GM12878 (cell line): ENCODE measurements around the gene PELI2. TPM values are rescaled to one million over a fixed set of nuclear protein-coding genes. Genes with fewer than 3 reads are reported as not detected.

Source experiments
- ATAC-seq: fragments of 200-7000 bp; cut with Tn5 transposase; 3 replicates; pipeline ENCODE4 v1.9.1; 2020; ENCODE audit warnings: mild to moderate bottlenecking, moderate library complexity
- BruUV-seq: library from RNA; stranded (reverse); fragments of 400-500 nt; replicated peaks from 2 replicates; lab custom pipeline; 2021; lab: Mats Ljungman, UMichigan
- CTCF ChIA-PET: fragments of 300-600 bp; sonication (Branson Sonifier 250); formaldehyde crosslinking; extraction: SDS; loops from one replicate; lab custom pipeline; 2021; ENCODE audit warnings: inconsistent platforms; lab: Yijun Ruan, JAX
- POLR2A ChIA-PET: fragments of 350-600 bp; formaldehyde crosslinking; extraction: SDS; loops from one replicate; lab custom pipeline; 2021; ENCODE audit warnings: inconsistent platforms; lab: Charles Lee
- RAD21 ChIA-PET: fragments of 300-600 bp; sonication (Branson Sonifier 250); formaldehyde crosslinking; loops from one replicate; lab custom pipeline; 2023; ENCODE audit warnings: antibody characterized with exemption; ENCODE audit not compliant: unreplicated experiment; lab: Charles Lee
- SMC1A ChIA-PET: fragments of 300-600 bp; sonication (Branson Sonifier 250); formaldehyde crosslinking; loops from one replicate; lab custom pipeline; 2023; ENCODE audit not compliant: unreplicated experiment, uncharacterized antibody; lab: Charles Lee
- DNase-seq: peaks from one replicate; pipeline ENCODE4 v3.0.0-alpha.2; 2011; ENCODE audit warnings: low read depth, low spot score
- FAIRE-seq: peaks from 3 replicates; lab custom pipeline; 2011; peaks lifted over from hg19 to GRCh38; lab: Jason Lieb, UNC
- H2AFZ ChIP-seq: 2 replicates; pipeline ENCODE4 v1.6.0; 2011; ENCODE audit warnings: low read depth, low read length, control low read depth; ENCODE audit not compliant: control insufficient read depth
- H3K27ac ChIP-seq: 2 replicates; pipeline ENCODE4 v1.5.1; 2011; ENCODE audit warnings: control low read depth; ENCODE audit not compliant: control insufficient read depth, insufficient read depth
- H3K27me3 ChIP-seq, 2 experiments: replicated peaks in 1 of 2; 2 replicates each; pipeline versions ENCODE4 v1.6.0 to v1.6.1; 2011; ENCODE audit warnings: low read length in 1 of 2; ENCODE audit not compliant: control insufficient read depth in 2 of 2, insufficient read depth in 2 of 2
- H3K36me3 ChIP-seq, 2 experiments: 2 replicates each; pipeline ENCODE4 v1.5.1; 2011; ENCODE audit warnings: low read length in 1 of 2; ENCODE audit not compliant: control insufficient read depth in 2 of 2, insufficient read depth in 2 of 2
- H3K4me1 ChIP-seq: 2 replicates; pipeline ENCODE4 v1.6.1; 2011; ENCODE audit warnings: mild to moderate bottlenecking, low read length, moderate library complexity, mixed read lengths; ENCODE audit not compliant: control insufficient read depth, insufficient read depth
- H3K4me2 ChIP-seq: 2 replicates; pipeline ENCODE4 v1.6.0; 2011; ENCODE audit warnings: control low read depth; ENCODE audit not compliant: control insufficient read depth, insufficient read depth
- H3K4me3 ChIP-seq: fragments of 200-600 bp; sonication (generic); 2 replicates; pipeline ENCODE4 v1.5.1; 2016
- H3K79me2 ChIP-seq: 2 replicates; pipeline ENCODE4 v1.6.0; 2011; ENCODE audit warnings: low read length; ENCODE audit not compliant: control insufficient read depth, insufficient read depth
- H3K9ac ChIP-seq: 2 replicates; pipeline ENCODE4 v1.8.0; 2011; ENCODE audit warnings: low read length, control low read depth, mixed read lengths; ENCODE audit not compliant: control insufficient read depth, insufficient read depth
- H3K9me3 ChIP-seq: replicated peaks from 3 replicates; pipeline ENCODE4 v1.5.1; 2011; ENCODE audit warnings: mild to moderate bottlenecking, low read length; ENCODE audit not compliant: control insufficient read depth, insufficient read depth
- H4K20me1 ChIP-seq: 2 replicates; pipeline ENCODE4 v1.6.0; 2011; ENCODE audit not compliant: control insufficient read depth, insufficient read depth
- ETV6 ChIP-seq, 2 experiments: fragments of 450-650 bp in 1 of 2; IDR thresholded peaks in 1 of 2; conservative IDR thresholded peaks in 1 of 2; 2 replicates each; pipeline ENCODE4 v1.6.1; 2014; ENCODE audit warnings: antibody characterized with exemption in 1 of 2, borderline replicate concordance in 1 of 2, low read depth in 1 of 2, mild to moderate bottlenecking in 1 of 2, moderate library complexity in 1 of 2
- JUNB ChIP-seq: IDR thresholded peaks from 2 replicates; pipeline ENCODE4 v1.6.1; 2016; ENCODE audit warnings: antibody characterized with exemption, mild to moderate bottlenecking
- SIN3A ChIP-seq: IDR thresholded peaks from 2 replicates; pipeline ENCODE4 v1.6.1; 2012; ENCODE audit warnings: low read depth, low read length, improper control_type of control experiment
- WGBS: methylation state at CpG from one replicate; pipeline ENCODE4 v1.1.6; 2016; ENCODE audit warnings: low lambda C conversion rate; ENCODE audit not compliant: insufficient replicate concordance, insufficient coverage; ENCODE audit errors: missing lambda C conversion rate; 5-methylcytosine and 5-hydroxymethylcytosine counted together
- in situ Hi-C: fragments of 300-500 bp; cut with MboI; formaldehyde crosslinking; loops from 9 replicates; pipeline ENCODE4 v1.14.3; 2018; ENCODE audit warnings: mixed read lengths
- intact Hi-C: fragments of 100-400 bp; cut with micrococcal nuclease; formaldehyde crosslinking; loops from one replicate; pipeline ENCODE4 v1.14.2; 2022; ENCODE audit not compliant: unreplicated experiment
- polyA plus RNA-seq, 11 experiments: library from polyadenylated mRNA; depleted of rRNA in 4 of 11; unstranded in 6 of 11; stranded (reverse) in 5 of 11; fragments of >200 nt; fragmentation: Nextera tagmentation in 4 of 11; fragmentation: Illumina TruSeq in 1 of 11; extraction: Ambion mirVana in 4 of 11; extraction: Trizol in 1 of 11; gene quantifications; 1 replicate in 1 of 11; 2 replicates in 10 of 11; pipeline versions ENCODE4 v1.2.1 to v1.2.3, GENCODE V29; 2011 to 2016; ENCODE audit warnings: inconsistent platforms in 2 of 11, missing spikeins in 2 of 11, low read depth in 1 of 11
- total RNA-seq, 4 experiments: library from RNA; depleted of rRNA in 3 of 4; stranded (reverse); fragments of >200 nt in 3 of 4; fragmentation: Illumina TruSeq in 1 of 4; extraction: Trizol in 1 of 4; gene quantifications; 2 replicates each; pipeline versions ENCODE4 v1.2.1 to v1.2.3, GENCODE V29; 2013 to 2021
- TF ChIP-seq, protein P1 (sequence below): IDR thresholded peaks from 2 replicates; pipeline ENCODE4 v1.6.1; 2012; ENCODE audit warnings: low read length, inconsistent platforms
- TF ChIP-seq, protein P2 (sequence below): fragments of 450-650 bp; IDR thresholded peaks from 2 replicates; pipeline ENCODE4 v1.6.1; 2017; ENCODE audit warnings: mild to moderate bottlenecking, moderate library complexity
- TF ChIP-seq, protein P3 (sequence below): IDR thresholded peaks from 2 replicates; pipeline ENCODE4 v1.6.1; 2012; ENCODE audit warnings: improper control_type of control experiment, low read depth, low read length; ENCODE audit not compliant: insufficient replicate concordance
- TF ChIP-seq, protein P4 (sequence below): fragments of 450-650 bp; IDR thresholded peaks from 2 replicates; pipeline ENCODE4 v1.6.1; 2014; ENCODE audit warnings: mild to moderate bottlenecking
- TF ChIP-seq, protein P5 (sequence below): fragments of 450-650 bp; IDR thresholded peaks from 2 replicates; pipeline ENCODE4 v1.6.1; 2016; ENCODE audit warnings: mild to moderate bottlenecking

Gene PELI2
- total and polyA plus RNA-seq, 10 of the 15 experiments (the other 5 are each of a cell fraction or from before 2014, with no cell fraction given): under 0.01 to 0.10 (median 0.01) TPM; not detected in 3

DNA sequence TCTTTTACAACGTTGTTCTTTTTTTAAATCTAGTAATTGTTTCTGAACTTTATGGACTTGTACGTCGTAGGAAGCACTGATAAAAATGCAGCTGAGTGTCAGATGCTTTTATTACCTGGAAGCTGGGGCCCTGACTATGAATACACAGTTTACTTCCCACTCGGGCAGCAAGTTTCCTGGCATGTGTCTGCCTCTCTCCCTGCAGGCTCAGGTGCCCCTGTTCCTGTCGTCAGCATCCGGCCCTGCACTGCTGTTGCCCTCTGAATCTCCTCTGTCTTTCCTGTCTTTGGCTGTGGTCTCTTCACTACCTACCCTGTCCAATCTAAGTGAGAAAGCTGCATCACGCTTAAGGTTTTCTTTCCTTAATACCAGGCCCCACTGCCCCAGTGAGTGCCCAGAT is 75.8 kb downstream of the PELI2 start:
- Histone ChIP-seq H3K36me3 (no peaks in the 10 kb centered on the region), H3K79me2 (no peaks in the 10 kb centered on the region), H2AFZ (no peak overlapping the region), H3K27ac (no peak overlapping the region), H3K4me1 (peaks cover 11% of the 10 kb centered on the region; the same call in 1 of the 2 replicates), H3K27me3 (peaks cover 0 to 2% of the 10 kb centered on the region in 2 experiments; a peak in 1 of 4 replicates), H4K20me1 (no peaks in the 10 kb centered on the region), H3K4me2 (no peak overlapping the region), H3K9ac (no peak overlapping the region), H3K9me3 (no peaks in the 10 kb centered on the region), H3K4me3 (no peak overlapping the region)
- BruUV-seq: no TSS peak
- DNase-seq (no peak), FAIRE-seq (no peak), ATAC-seq (no peak)
- RAD21 ChIA-PET: no interaction called here
- in situ Hi-C loops (no loop called here), intact Hi-C loops (no loop called here)
- WGBS: 37% methylated on average over 7 of the region's 7 CpGs
- POLR2A ChIA-PET: no interaction called here
- CTCF ChIA-PET: no interaction called here
- SMC1A ChIA-PET: no interaction called here
- TF ChIP-seq, protein P1, sequence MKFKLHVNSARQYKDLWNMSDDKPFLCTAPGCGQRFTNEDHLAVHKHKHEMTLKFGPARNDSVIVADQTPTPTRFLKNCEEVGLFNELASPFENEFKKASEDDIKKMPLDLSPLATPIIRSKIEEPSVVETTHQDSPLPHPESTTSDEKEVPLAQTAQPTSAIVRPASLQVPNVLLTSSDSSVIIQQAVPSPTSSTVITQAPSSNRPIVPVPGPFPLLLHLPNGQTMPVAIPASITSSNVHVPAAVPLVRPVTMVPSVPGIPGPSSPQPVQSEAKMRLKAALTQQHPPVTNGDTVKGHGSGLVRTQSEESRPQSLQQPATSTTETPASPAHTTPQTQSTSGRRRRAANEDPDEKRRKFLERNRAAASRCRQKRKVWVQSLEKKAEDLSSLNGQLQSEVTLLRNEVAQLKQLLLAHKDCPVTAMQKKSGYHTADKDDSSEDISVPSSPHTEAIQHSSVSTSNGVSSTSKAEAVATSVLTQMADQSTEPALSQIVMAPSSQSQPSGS: no peak
- TF ChIP-seq, protein P2, sequence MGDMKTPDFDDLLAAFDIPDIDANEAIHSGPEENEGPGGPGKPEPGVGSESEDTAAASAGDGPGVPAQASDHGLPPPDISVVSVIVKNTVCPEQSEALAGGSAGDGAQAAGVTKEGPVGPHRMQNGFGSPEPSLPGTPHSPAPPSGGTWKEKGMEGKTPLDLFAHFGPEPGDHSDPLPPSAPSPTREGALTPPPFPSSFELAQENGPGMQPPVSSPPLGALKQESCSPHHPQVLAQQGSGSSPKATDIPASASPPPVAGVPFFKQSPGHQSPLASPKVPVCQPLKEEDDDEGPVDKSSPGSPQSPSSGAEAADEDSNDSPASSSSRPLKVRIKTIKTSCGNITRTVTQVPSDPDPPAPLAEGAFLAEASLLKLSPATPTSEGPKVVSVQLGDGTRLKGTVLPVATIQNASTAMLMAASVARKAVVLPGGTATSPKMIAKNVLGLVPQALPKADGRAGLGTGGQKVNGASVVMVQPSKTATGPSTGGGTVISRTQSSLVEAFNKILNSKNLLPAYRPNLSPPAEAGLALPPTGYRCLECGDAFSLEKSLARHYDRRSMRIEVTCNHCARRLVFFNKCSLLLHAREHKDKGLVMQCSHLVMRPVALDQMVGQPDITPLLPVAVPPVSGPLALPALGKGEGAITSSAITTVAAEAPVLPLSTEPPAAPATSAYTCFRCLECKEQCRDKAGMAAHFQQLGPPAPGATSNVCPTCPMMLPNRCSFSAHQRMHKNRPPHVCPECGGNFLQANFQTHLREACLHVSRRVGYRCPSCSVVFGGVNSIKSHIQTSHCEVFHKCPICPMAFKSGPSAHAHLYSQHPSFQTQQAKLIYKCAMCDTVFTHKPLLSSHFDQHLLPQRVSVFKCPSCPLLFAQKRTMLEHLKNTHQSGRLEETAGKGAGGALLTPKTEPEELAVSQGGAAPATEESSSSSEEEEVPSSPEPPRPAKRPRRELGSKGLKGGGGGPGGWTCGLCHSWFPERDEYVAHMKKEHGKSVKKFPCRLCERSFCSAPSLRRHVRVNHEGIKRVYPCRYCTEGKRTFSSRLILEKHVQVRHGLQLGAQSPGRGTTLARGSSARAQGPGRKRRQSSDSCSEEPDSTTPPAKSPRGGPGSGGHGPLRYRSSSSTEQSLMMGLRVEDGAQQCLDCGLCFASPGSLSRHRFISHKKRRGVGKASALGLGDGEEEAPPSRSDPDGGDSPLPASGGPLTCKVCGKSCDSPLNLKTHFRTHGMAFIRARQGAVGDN: no peak
- TF ChIP-seq, protein P3, sequence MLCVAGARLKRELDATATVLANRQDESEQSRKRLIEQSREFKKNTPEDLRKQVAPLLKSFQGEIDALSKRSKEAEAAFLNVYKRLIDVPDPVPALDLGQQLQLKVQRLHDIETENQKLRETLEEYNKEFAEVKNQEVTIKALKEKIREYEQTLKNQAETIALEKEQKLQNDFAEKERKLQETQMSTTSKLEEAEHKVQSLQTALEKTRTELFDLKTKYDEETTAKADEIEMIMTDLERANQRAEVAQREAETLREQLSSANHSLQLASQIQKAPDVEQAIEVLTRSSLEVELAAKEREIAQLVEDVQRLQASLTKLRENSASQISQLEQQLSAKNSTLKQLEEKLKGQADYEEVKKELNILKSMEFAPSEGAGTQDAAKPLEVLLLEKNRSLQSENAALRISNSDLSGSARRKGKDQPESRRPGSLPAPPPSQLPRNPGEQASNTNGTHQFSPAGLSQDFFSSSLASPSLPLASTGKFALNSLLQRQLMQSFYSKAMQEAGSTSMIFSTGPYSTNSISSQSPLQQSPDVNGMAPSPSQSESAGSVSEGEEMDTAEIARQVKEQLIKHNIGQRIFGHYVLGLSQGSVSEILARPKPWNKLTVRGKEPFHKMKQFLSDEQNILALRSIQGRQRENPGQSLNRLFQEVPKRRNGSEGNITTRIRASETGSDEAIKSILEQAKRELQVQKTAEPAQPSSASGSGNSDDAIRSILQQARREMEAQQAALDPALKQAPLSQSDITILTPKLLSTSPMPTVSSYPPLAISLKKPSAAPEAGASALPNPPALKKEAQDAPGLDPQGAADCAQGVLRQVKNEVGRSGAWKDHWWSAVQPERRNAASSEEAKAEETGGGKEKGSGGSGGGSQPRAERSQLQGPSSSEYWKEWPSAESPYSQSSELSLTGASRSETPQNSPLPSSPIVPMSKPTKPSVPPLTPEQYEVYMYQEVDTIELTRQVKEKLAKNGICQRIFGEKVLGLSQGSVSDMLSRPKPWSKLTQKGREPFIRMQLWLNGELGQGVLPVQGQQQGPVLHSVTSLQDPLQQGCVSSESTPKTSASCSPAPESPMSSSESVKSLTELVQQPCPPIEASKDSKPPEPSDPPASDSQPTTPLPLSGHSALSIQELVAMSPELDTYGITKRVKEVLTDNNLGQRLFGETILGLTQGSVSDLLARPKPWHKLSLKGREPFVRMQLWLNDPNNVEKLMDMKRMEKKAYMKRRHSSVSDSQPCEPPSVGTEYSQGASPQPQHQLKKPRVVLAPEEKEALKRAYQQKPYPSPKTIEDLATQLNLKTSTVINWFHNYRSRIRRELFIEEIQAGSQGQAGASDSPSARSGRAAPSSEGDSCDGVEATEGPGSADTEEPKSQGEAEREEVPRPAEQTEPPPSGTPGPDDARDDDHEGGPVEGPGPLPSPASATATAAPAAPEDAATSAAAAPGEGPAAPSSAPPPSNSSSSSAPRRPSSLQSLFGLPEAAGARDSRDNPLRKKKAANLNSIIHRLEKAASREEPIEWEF: no peak
- TF ChIP-seq, protein P4, sequence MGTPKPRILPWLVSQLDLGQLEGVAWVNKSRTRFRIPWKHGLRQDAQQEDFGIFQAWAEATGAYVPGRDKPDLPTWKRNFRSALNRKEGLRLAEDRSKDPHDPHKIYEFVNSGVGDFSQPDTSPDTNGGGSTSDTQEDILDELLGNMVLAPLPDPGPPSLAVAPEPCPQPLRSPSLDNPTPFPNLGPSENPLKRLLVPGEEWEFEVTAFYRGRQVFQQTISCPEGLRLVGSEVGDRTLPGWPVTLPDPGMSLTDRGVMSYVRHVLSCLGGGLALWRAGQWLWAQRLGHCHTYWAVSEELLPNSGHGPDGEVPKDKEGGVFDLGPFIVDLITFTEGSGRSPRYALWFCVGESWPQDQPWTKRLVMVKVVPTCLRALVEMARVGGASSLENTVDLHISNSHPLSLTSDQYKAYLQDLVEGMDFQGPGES: no peak
- TF ChIP-seq SIN3A (no peak), ETV6 (conservative IDR thresholded peaks at IDR 0.05 in 1 of 2, IDR thresholded peaks at IDR 0.05 in 1 of 2; ENCODE audit: borderline replicate concordance in 1 of 2, low read depth in 1 of 2) (no peak), JUNB (no peak)
- TF ChIP-seq, protein P5, sequence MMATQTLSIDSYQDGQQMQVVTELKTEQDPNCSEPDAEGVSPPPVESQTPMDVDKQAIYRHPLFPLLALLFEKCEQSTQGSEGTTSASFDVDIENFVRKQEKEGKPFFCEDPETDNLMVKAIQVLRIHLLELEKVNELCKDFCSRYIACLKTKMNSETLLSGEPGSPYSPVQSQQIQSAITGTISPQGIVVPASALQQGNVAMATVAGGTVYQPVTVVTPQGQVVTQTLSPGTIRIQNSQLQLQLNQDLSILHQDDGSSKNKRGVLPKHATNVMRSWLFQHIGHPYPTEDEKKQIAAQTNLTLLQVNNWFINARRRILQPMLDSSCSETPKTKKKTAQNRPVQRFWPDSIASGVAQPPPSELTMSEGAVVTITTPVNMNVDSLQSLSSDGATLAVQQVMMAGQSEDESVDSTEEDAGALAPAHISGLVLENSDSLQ: no peak
